ENCODE data around the gene BATF.

The BATF gene

DNA sequence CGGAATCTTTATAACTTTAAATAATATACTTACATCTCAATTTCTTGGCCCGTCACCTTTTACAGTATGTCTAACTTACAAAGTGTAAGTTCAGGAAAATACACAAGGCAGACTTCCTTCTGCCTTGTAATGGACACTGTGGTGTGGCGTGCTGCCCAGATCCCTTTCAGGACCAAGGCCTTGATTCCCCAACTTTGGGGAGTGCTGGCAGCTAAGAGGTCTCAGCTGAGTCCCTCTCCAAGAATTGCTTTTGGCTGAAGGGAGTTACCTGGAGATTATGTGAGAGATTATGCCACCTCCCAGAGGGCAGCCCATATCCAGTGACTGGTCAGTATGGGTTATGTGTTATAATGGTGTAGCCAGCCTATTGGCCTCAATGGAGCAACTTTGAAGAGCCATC, 21.2 kb upstream of the BATF start:
- DNase-seq, result no peak

DNA sequence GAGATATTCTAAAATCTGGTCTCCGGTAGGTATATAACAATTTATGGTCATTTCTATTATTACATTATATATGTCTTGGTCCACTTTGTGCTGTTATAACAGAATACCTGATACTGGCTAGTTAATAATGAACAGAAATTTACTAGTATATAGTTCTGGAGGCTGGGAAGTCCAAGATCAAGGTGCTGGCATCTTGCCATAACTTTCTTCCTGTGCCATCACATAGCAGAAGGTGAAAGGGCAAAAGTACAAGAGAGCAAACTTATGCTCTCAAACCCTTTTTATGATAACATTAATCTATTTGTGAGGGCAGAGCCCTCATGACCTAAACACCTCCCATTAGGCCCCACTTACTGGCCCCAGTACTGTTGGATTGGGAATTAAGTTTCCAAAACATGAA, 17.9 kb upstream of the BATF start:
- no peak for DNase-seq

DNA sequence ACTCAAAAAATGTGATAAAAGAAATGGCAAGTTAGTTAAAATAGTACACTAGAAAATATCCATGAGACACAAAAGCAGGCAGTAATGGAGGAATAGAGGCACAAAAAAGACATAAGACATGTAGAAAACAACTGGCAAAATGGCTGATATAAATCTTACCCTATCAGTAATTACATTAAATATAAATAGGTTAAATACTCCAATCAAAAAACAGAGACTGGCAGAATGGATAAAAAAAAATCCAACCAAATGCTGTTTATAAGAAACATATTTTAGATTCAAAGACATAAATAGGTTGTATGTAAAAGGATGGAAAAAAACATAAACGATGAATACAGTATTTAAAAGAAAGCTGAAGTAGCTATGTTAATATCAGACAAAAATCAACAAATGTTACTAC, 15.3 kb upstream of the BATF start:
- no peak for DNase-seq

DNA sequence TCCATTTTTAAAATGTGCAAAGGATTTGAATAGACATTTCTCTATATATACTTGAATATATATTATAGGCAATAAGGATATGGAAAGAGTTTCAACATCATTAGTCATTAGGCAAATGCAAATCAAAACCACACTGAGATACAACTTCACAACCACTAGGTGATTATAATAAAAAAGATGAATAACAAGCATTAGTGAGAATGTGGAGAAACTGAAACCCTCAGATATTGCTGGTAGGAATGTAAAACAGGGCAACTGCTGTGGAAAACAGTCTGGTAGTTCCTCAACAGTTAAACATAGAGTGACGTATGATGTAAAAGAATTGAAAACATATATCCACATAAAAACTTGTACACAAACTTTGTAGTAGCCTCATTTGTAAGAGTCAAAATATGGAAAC, 11.7 kb upstream of the BATF start:
- no peak for DNase-seq

DNA sequence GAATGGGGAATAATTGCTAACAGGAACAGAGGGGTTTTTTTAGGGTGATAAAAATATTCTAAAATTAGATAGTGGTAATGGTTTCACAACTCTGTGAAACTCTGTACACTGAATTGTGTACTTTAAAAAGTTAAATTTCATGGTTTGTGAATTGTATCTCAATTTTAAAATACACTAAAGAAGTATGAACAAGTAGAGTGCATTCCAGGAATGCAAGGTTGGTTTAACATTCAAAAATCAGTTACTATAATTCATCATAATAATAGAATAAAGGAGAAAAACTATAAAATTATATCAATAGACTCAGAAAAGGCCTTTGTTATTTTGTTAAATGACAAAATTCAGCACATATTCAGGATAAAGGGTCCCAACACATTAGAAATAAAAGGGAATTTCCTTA, 11.1 kb upstream of the BATF start:
- DNase-seq, result no peak

DNA sequence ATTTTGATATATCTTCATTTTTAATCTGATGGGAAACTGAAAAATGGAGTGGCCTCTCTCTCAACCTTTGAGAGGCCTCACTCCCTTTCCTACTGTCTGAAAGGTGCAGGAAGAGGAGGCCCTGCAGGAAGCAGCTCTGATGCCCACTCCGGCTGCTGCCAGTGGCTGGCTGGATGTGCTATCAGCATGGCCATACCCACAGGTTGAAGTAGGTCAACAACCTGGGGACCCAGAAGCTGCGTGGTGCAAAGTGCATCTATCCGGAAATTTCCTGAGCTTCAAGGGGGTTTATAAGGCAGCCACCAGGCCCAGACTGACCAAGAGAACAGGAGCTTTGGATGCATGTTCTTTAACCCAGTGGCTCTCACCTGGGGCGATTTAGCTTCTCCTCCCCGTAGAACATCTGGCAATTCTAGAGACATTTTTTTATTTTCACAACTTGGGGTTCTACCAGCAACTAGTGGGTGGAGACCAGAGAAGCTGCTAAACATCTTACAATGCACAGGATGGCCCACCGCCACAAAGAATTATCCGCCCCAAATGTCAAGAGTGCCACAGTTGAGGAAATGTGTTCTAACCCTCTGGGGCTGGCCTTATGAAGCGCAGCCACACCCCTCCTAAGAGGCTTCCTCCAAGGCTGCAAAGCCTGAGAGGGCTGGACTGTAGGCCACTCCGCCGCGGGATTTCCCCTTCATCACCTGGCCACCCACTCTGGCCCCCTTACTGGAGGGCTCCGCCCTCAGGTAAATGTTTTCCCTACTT, 8.2 kb upstream of the BATF start:
- no peak for DNase-seq

GRCh38 chr14:75514673-75515628, 7.3 kb upstream of the BATF start:
- peak; percentile 57 for DNase-seq

DNA sequence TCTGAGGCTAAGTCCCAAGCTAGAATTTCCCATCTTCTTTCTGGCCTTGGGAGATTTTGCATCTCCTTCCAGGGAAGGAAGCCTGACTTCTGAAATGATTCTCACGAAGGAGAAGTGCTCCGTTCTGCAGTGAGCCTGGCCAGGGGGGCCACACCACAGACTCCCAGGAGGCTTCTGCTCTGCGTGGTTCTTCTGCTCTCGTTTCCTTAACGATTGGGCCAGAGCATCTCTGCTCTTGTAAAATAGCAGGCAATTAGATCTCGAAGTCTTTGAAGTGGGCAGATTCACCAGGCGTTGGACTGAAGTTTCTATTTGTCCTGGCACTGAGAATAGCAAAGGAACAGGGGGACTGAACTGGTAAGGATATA, 6.7 kb upstream of the BATF start:
- DNase-seq, result no peak

DNA sequence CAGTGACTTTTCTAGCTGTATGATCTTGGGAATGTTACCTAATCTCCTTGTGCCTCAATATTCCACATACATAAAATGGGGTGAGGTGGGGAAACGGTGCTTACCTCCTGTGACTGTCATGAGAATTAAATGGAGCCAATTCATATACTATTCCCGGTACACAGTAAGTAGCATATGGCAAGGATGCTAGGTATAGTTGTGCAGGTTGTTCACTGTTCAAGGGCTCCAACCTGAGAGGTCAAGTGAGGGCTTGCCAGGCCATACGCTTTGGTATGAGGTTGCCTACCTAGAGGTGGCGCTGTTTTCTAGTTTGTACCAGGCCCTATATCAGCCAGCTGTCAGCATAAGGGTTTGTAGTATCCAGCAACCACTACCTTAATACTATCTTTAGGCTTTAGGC, 3.6 kb upstream of the BATF start:
- DNase-seq, result peak; percentile 57

GRCh38 chr14:75519394-75519793, 2.9 kb upstream of the BATF start:
- no peak for DNase-seq

DNA sequence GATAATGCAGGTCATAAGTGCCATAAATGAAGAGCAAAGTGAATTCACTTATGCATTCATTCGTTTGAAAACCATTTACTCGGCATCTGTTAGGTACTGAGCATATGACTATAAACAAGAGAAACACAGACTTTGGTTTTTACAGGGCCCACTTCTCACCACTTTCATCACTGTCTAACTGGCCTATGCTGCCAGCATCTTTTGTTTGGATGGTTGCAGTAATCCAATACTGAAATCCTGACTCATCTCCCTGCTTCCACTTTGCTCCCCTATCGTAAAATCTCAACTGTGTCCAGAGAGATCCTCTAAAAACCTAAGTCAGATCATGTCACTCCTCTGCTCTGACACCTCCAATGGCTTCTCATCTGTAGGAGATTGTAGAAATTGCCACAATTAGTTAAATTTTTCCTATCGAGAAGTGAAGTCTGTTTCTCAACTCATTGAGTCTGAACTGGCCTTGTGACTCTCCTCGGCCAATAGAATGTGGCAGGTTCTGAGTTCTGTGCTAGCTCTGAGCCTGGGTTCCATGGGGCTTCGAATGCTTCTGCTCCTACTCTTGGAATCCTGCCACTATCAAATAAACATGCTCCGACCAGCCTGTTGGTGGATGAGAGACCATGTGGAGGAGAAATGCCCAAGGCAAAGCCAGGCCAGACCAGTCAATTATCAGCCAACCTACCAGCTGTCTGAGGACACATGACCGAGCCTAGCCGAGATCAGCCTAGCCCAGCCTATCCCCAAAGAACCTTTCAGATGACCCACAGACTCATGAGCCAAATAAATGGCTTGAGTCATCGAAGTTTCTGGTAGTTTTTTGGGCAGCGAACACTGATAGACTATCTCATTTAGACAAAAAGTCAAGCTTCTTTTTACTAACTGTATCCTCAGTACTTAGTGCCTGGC, 2.2 kb upstream of the BATF start:
- no peak for DNase-seq

GRCh38 chr14:75520852-75521251, 1.4 kb upstream of the BATF start:
- DNase-seq, result no peak

DNA sequence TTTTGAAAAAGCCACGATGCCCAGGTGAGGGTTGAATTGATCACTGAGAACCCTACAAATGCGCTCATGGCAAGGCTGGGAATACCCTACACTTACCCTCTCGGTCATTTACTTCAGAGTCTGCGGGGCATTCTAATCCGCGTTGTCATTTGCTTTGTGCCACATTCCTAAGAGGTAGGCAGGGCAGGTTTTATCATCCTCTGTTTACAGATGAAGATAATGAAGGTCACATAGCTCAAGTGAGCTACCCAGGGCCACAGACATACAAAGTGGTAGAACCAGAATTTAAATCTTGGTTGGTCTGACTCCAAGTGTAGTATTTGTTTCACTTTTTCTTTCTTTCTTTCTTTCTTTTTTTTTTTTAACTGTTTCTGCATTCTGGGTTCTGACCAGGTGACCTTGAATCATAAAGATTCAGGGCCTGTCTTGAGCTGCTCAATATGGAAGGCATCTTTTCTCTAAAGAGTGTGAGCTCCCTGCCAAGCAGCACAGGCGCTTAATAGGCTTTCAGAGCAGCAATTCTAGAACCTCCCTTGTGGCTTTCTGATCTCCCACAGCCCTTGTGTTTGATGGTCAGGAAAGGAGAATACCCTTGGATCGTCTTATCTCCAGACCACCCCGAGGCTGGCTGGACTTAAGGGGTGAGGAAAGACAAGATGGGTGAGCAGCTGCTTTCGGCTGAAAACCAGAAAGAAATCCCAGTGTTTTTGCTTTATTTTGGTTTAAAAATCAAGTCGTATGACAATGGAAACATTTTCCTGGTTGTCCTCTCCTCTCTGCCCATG, 662 bp upstream of the BATF start:
- DNase-seq, result no peak

DNA sequence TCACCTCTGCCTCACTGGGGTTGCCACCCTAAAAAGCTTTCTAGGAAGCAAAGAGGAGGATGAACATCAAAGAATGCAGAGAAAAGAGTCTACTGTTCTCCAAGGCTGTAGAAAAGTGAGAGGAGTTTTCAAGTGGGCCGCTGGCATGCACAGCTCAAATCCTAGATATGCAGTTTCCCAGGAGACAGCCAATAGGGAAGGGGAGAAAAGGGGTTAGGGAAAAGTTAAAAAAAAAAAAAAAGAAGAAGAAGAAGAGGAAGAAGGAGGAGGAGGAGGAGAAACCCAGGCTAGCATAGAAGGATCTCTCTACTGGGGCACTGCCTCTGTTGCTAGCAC, 682 bp downstream of the BATF start:
- no peak for DNase-seq

DNA sequence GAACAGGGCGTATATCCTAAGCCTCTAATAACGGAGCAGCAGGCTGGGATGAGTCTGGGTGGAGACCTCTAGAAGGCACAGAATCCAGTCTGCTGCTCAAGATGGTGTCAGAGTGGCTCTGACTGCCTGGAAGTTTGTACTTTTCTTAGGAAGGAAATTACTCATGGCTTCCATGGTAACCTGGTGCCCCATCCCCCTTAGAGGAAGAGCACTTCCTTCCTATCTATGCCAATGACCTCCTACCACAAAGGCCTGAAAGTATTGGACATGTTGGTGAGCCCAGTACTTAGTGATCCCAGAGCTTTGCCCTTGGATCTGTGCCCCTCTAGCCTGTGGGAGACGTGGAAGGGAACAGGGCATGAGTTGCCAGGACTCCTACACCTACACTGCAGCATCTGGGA, 1.5 kb downstream of the BATF start:
- DNase-seq, result peak; percentile 68

- no peak for DNase-seq
Measured at GRCh38 chr14:75525969-75526368, 3.7 kb downstream of the BATF start.

- no peak for DNase-seq
Measured at GRCh38 chr14:75527449-75528163, 5.3 kb downstream of the BATF start.

DNA sequence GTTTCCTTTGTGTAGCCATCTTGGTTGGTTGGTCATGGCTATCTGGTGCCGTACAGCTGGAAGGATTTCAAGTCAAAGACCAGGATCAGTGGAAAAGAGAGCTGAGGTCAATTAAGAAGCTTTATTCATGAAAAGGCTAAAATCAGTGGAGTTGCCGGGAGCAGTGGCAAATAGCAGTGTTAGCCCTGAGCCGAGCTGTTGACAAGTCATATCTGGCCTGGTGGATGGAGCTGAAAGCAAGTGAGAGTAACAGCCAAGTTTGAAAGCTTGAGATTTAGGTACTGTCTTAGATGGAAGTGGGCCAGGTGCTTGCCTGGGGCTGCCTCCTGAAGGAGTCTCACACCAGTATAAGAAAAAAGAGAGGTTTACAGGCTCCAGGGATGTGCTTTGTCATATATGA, 9.0 kb downstream of the BATF start:
- DNase-seq, result no peak

- no peak for DNase-seq
Measured at GRCh38 chr14:75531660-75532317, 9.5 kb downstream of the BATF start.

DNA sequence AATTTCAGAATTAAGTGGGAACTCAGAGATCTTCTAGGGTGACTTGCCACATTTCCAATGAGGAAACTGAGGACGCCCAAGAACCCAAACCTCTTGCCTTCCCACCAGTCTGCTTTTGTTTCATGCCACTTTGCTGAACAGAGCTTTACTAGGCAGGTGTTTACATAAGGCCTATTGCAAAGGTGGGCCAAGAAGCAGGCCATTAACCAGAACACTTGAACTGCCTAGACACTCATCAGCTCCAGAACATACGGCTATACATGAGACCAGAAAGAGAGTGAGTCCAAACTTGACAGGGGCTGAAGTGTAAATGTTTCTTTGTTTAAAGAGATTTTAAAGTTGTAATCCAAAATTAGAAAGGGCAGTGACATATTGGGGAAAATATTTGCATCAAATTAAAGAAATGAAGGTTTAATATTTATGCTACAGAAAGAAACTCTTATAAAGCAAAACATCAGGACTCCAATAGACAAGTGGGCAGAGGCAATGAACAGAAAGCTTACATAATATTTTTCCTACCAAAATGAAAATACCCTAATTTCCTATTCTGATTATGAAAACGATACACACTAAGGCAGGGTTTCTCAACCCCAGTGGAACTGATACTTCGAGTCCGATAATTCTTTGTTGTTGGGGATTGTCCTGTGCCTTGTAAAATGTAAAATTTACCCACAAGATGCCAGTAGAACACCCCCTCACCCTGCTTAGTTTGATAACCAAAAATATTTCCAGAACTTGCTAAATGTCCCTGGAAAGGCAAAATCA, 11.7 kb downstream of the BATF start:
- DNase-seq, result no peak

Measured in stimulated activated CD4-positive, alpha-beta T cell treated with anti-CD3 and anti-CD28 coated beads, Interleukin-15, amount 100 ng/mL, for 24 hours (primary cell).